ENCODE data around the gene PHACTR2.

DNA sequence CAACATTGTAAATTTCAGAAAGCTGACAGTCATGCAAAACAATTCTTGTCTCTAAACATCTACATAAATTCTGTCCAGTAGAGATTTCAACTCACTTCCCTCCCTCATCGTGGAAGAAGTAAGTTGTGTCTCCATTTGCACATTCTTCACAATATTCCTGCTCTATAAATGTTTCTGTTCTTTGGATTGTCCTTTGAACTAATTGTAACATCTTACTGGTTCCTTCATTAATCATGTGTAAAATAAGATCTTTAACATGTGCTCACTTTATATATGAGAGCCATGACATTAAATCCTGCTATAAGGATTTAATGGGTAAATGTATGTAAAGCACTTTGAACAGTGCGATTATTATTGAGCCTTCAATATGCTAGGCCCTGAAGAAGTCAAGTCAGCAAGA lies 158.4 kb downstream of the PHACTR2 start:
- TF ChIP-seq POLR2A (IDR thresholded peaks at IDR 0.05) = no peak
- TF ChIP-seq, protein P1, sequence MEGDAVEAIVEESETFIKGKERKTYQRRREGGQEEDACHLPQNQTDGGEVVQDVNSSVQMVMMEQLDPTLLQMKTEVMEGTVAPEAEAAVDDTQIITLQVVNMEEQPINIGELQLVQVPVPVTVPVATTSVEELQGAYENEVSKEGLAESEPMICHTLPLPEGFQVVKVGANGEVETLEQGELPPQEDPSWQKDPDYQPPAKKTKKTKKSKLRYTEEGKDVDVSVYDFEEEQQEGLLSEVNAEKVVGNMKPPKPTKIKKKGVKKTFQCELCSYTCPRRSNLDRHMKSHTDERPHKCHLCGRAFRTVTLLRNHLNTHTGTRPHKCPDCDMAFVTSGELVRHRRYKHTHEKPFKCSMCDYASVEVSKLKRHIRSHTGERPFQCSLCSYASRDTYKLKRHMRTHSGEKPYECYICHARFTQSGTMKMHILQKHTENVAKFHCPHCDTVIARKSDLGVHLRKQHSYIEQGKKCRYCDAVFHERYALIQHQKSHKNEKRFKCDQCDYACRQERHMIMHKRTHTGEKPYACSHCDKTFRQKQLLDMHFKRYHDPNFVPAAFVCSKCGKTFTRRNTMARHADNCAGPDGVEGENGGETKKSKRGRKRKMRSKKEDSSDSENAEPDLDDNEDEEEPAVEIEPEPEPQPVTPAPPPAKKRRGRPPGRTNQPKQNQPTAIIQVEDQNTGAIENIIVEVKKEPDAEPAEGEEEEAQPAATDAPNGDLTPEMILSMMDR (IDR thresholded peaks at IDR 0.05) = no peak

All from testis (tissue), 2 donors.